GM19468 (cell line): Measurements from ENCODE around the gene C10orf90.

Experiments used
- ATAC-seq: cut with Tn5 transposase; IDR thresholded peaks from one replicate; pipeline ENCODE4 v1.9.1; 2021; ENCODE audit warnings: mild to moderate bottlenecking, moderate library complexity, moderate number of reproducible peaks; ENCODE audit not compliant: unreplicated experiment; ENCODE audit errors: extremely low read depth

The C10orf90 gene

DNA sequence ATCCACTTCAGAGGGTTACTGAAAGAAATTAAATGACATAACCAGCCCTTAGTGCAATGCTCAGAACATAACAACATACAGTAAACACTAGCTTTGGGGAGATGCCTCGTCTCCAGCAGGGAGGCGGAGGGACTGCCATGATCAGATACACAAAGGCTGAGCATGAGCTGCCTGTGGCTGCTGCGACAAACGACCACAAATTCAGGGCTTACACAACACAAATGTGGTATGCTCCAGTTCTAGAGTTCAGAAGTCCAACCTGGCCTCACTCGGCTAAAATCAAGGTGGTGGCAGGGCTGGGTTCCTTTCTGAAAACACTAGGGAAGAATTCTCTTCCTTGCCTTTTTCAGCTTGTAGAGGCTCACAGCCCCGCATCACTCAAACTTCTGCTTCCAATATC is 154.0 kb downstream of the C10orf90 start:
- no peak for ATAC-seq

DNA sequence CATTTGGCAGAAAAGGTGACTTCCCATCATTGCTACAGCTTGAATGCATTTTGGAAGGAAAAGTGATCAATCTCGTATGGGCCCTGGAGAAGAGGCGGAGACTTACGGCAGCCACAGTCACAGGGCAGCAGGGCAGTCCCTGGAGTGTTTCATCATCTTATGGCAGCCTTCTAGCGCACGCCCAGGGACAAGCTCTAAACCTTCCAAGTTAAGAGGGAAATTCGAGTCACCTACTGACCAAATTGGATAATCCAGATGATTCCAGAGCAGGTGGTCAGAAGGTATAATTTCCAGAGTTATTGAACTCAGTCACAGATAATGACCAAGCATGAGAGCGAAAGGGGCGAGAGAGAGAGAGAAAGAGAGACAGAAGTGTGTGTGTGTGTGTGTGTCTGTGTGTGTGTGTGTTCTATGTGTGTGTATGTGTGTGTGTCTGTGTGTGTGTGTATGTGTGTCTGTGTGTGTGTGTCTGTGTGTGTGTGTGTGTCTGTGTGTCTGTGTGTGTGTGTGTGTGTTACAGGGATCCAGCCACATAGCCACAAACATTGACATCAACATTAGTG is 158.5 kb downstream of the C10orf90 start:
- no peak for ATAC-seq

DNA sequence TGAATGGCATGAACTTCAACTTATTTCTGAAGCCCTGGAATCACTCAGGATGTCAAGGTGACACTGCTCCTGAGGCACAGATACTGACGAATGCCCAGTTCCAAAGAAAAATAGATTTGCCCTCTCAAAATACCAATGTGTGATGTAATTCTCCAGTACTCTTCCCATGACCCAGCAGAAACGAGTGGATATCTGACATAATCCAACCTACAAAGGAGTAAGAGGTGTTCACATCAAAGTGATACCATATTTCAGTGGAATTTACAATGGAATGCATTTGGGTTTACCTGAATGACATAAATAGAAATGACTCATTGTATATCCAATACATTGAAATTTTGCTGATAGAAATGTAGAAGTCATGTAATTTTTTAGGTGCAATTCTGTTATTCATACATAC is 161.3 kb downstream of the C10orf90 start:
- ATAC-seq: no peak

DNA sequence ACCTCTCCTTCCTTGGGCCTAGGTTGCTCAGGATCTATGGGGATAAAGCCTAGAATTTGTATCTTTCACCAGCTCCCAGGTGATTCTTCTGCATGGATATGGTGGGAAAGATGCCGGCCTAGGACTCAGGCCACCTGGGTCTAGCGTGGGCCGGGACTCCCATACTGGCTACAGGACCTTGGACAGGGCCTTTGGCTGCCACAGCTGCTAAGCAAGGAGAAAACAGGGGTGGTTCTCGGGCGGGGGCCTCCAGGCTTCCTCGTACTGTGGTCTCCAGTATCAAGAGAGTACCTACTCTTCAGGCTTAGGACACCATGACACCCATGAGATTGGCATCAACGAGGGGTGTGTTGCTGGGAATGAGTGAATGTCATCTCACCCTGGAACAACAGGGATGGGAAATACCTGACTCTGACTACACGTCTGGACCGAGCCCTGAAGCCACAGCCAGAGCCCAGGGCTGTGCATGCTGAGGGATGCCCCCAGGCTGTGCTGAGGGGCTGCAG is 161.9 kb downstream of the C10orf90 start:
- no peak for ATAC-seq

DNA sequence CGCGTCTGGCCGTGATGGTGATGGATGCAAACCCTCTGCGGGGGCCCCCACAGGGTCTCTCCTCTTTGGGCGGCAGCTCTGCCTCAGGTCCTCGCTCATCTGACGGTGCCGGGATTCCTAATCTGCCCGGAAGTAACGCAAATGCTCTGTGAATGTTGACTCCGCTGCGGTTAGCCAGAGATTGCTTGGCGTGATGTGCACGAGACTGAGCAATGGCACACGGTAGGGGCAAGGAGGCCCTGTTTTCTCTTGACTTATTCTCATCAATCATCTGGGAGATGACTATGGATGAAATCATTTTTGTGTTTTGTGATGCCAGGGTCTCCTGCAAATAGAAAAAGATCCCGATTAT is 165.8 kb downstream of the C10orf90 start:
- ATAC-seq: no peak

DNA sequence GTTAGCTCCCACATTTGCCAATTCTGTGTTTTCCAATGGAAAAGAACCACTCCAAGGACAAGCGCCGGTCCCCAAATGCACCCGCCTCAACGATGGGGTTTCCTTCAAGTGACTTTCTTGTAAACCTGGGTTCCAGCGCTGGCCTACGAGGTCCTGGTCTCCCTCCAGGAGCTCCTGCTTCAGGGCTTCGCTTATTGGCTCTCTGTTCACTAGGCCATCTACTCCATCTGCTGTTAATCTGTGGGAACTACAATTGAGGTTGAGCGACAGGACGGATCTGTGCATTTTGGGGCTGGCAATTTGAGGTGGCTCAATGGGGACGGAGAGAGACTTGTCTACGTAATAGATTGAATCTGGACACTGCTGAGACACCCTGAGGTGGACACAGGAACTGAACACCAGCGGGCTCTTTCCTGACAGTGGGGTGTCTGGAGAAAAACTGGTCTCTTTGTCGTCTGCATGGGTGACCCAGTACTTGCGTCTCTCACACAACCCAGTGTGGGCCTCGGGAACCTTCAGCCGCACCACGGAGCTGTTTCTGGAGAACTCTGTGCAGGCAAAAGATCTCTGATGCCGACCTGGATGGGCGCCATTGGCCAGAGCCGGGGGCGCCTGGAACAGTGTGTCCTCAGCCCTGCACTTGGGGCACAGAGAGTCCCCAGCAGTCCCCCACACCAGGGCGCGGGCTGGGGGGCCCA is 166.3 kb downstream of the C10orf90 start:
- ATAC-seq: no peak

DNA sequence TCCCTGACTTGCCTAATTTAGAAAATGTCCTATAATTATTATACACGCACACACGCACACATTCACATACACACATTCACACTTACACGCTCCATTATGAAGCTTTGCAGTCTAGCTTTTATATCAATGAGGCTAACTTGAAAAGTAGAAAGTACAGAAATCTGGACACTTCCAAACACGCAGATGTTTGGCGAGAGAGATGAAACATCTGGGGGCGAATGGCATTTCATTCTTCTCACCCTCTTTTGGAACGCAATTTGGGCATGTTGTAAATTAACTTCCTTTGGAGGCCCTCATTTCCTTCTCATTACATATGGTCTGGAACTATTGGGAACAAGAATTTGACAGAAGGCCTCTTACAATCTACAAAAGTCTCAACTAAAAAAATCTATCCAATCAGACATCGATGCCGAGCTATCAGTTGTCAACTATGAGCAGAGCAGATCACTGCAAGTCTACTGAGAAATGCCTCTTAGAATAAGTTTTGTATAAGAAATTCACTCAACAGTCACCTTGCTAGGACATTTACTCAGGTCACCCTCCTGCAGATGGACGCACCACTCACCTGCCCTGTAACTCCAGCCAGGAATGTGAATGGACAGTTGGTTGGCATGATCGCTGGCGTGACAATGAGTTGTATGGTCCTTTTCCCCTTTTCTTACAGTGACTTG is 167.0 kb downstream of the C10orf90 start:
- no peak for ATAC-seq

DNA sequence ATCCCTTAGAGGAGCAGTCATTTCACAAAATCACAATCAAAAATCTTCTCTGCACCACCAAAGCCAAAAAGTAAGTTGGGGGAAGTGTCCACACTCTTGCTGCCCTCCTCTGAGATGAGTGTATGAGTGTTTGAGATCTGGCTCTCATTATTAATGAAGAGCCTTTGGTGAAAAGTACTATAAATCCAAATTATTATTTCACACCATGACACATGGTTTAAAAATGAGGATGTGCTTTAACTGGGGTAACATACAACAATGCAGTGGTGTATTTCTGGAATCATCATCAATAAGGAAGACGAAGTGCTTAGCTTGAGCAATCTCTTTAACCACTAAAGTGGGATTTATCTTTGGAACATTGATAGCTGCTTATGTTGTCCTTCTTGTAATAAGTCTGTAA is 168.1 kb downstream of the C10orf90 start:
- no peak for ATAC-seq

DNA sequence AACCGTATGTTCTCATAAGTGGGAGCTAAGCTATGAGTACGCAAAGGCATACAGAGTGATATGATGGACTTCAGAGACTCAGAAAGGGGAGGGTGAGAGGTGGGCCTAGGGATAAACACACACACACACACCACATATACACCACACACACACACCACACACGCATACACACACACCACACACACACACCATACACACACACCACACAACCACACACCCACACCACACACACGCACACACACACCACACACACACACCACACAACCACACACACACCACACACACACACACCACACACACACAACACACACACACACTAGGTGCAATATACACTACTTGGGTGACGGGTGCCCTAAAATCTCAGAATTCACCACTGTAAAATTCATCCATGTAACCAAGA is 168.7 kb downstream of the C10orf90 start:
- no peak for ATAC-seq

DNA sequence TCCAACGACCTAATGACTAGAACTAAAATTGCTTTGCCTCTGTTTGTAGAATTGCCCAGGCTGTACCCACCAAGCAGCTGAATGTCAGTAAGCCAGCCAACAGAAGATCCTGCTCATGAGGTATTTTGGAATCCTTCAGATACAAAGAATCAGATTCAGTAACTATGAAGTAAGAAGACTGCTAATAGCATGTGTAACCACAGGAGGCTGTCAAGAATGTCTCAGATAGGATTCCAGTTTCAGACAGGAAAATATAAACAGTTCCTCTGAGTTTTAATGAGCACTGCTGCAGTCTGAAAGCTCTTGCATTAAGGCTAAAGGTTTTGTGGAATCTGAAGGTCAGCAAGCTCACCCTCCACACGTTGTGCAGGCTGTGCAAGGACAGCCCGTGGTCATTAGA is 169.6 kb downstream of the C10orf90 start:
- ATAC-seq: no peak

DNA sequence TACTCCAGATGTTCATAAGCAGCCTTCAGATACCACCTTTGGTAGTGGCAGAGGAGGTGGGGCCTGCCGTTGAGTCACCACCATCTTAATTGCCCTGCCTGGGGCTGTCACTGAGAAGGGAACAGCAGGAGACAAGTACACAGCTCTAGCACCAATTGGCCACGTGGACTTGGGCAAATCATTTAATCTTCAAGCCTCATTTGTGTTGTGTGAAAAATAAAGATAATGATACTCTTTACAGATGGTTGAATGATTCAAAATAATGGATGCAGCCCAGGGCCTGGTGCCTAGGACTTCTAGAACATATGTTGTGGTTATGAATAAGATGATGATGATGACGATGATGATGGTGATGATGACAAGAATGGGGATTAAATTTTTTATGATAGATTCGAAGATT is 170.3 kb downstream of the C10orf90 start:
- no peak for ATAC-seq

DNA sequence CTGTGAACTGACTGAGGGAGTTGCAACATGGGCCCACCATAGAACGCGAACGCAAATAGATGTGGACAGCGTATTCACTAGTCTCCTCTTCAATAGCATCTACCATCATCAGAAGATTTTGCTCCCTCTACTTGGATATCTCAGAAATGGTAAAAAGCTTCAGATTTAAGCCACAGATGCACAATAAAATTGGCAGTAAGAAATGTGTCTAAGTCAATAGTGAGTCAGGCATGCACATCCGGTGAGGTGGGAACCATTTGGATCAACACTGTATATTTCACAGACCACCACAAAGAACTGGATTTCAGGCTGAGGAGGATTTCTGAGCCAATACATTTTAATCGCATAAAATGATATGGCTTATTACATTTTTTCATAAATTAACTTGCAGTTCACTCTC is 170.7 kb downstream of the C10orf90 start:
- no peak for ATAC-seq

DNA sequence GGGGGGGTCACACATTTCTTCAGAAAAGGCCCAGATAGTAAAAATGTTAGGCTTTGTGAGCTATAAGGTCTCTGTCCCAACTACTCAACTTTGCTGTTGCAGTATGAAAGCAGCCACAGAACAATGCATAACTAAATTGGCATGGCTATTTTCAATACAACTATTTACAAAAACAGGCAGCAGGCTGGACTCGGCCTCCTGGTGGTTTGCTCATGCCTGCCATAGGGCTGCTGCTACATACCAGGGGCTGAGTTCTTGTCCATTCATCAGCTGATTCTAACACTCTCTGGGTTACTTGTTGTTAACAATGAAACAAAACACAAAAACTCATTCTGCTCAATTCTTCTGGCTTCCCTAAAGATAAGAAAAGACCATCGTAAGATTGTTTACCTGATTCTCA is 172.8 kb downstream of the C10orf90 start:
- no peak for ATAC-seq

DNA sequence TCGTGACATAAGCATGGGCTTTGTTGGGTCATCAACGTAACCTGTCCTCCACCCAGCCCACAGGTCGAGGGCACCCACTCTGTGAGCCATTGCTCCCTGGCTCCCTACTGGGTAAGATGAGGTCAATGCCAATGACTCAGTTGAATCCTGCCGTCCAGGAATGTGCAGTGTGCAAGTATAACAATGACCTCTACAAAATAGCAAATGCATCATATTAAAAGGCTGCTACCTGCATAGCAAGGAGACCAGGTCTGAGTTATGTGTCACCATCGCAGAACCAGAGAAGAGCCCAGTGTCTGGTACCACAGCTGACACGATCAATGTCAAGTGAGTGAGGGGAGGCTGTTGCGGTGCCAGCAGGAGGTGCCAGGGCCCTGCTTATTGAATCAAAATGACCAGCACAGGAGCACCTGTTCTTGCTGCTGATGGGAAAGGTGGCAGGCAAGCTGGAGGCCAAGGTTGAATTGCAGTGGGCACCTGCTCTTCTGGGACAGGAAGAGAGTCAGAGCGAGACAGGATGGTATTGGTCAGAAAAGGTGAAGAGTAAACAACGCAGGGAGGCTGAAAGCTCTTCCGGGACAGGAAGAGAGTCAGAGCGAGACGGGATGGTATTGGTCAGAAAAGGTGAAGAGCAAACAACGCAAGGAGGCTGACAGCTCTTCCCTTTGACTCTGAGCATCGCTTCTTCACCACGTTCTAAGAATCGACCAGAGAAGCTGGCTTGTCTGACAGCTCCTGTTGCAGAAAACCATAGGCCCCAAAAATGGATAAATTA is 173.5 kb downstream of the C10orf90 start:
- ATAC-seq: no peak

DNA sequence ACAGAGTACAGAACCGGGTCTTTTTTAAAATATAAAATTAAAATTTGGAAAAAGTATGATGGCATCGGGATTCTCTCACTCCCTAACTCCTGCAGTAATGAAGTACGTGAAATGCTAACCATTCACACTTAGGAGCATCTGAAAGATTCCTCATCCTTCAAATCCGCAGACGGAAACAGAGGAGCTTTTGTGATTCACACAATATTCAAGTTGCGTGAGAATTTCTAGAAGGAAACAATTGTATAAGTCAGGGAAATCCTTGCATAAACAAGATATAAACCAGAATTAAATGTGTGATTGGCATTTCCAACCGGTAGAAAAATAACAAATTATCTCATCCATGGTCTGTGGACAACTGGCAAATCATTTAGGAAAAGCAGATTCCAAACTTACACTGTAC is 179.0 kb downstream of the C10orf90 start:
- no peak for ATAC-seq

DNA sequence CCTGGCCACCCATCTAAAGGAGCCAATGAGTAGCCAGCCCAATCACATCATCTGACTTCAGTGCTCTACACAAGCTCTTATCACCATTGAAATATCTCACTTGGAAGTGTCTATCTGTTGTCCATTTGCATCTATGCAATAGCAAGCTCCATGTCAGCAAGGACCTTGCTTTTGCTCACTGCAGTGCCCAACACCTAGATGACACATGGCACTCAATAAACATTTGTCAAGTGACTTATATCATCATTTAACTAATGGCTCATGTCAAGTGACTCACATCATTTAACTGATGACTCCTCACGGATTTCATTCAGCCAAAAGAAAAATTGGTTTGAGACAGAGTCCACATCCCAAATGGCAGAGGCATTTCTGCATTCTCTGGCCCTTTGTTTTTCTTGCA is 189.3 kb downstream of the C10orf90 start:
- no peak for ATAC-seq

DNA sequence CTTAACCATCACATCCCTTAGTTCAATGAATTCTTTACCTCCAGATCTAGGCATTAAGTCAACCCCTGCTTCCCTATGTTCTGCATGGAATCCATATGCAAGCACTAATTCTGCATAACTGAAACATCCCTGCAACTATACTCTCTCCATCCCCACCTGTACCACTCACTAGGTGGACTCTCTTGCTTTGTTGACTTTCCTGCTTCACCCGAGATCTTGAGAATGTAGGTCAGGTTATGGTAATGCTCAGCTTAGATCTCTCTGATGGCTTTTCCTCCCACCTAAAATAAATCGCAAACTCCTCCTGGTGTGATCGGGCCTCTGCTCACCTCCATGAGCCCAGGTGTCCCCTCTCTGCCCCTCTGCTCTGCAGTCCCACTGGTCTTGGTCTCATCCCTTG is 189.8 kb downstream of the C10orf90 start:
- no peak for ATAC-seq

DNA sequence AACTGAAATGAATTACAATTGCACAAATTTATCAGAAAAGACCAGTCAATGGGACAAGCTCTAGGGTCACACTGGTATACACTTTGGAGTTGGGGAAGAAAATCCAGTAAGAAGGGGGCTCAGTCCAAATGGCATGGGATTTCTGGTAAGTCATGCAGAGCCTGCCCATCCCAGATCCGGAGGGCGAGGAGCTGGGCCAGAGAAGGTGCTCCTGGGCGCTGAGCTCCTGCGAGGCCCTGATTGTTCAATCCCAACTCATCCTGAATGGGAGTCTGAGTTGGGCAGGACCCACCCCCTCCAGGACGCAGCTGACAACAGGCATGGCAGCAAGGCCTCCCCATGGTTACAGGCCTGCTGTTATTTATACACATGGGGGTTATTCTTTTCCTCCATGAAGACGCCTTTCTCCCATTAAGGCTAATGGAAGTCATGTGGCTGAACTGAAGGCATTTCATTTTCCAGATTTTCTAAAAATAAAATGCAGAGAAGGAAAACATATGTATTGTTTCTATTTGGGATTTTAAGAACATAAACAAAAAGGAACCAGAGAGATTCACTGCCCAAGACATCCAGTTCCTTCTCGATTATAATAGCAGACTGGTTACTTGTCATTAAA is 191.1 kb downstream of the C10orf90 start:
- no peak for ATAC-seq

DNA sequence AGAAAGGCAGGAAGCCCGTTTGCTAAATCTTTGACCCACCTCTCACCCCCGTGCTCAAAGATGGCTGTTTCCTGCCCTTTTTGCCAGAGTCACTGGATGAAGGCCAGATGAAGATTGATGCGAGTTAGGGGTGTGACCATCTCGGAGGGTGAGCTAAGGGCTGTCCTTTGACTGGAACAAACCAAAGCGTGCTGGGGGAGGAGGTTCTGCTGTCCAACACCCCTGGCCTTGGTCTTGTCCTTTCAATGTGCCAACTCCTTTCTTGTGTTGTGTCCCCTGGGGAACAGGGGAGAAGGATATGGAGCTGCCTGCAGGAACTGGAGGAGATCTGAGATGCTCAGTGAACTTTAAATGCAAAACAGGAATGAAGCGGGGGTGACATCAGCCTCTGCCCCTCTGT is 191.9 kb downstream of the C10orf90 start:
- no peak for ATAC-seq

DNA sequence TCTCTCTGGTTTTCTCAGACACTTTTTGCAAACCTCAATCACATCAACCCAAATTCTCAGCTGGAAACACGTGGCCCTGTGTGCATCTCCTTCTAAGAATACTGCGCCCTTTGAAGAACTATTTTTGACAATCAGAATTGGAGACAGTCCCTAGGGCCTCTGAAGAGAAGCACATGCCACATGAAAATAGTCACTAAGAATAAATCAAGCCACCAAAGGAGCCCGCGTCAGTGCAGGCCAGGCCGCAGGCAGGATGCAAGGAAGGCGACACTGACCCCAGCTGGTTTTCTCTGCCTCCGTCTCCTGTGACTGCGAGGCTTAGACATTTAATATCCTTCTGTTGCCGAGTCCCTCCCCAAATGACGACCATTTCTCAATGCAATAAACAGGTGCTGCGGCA is 194.2 kb downstream of the C10orf90 start:
- ATAC-seq: no peak
